SH-SY5Y (cell line): ENCODE data around the gene SLC22A15.

ENCODE experiments used
- GATA2 ChIP-seq: IDR thresholded peaks from 2 replicates; pipeline ENCODE4 v1.6.1; 2011; ENCODE audit warnings: mild to moderate bottlenecking, low read depth, low read length
- GATA3 ChIP-seq: IDR thresholded peaks from 2 replicates; pipeline ENCODE4 v1.6.1; 2011; ENCODE audit warnings: low read depth, mild to moderate bottlenecking, low read length, moderate library complexity

- no peak for TF ChIP-seq GATA2
- TF ChIP-seq GATA3, result no peak
Observed at GRCh38 chr1:115982400-115982799, 6.1 kb downstream of the SLC22A15 start.
